Spleen (tissue), 11 donors: Measurements from ENCODE around the gene OTX2. TPM values are rescaled to one million over a fixed set of nuclear protein-coding genes. Genes with fewer than 3 reads are reported as not detected.

Experiments used
- DNase-seq: peaks from one replicate; pipeline ENCODE4 v3.0.0-alpha.2; 2020
- H3K27ac ChIP-seq, 8 donors: fragments of 200-600 bp; sonication (generic) in 7 of 8; 1 replicate in 4 of 8; 2 replicates in 4 of 8; pipeline versions ENCODE4 v1.5.0 to v1.8.0; 2016 to 2021; ENCODE audit warnings: inconsistent platforms in 4 of 8, mild to moderate bottlenecking in 4 of 8, moderate library complexity in 1 of 8
- H3K27me3 ChIP-seq, 7 donors: fragments of 200-600 bp; sonication (generic) in 6 of 7; replicated peaks in 1 of 7; 1 replicate in 4 of 7; 2 replicates in 3 of 7; pipeline versions ENCODE4 v1.5.0 to v1.8.0; 2016 to 2021; ENCODE audit warnings: inconsistent platforms in 3 of 7, mild to moderate bottlenecking in 1 of 7
- H3K36me3 ChIP-seq, 6 donors: fragments of 200-600 bp; sonication (generic) in 5 of 6; 1 replicate in 4 of 6; 2 replicates in 2 of 6; pipeline versions ENCODE4 v1.5.0 to v1.8.0; 2016 to 2021; ENCODE audit warnings: inconsistent platforms in 2 of 6
- H3K4me1 ChIP-seq, 6 donors: fragments of 200-600 bp; sonication (generic) in 5 of 6; 1 replicate in 3 of 6; 2 replicates in 3 of 6; pipeline versions ENCODE4 v1.5.0 to v1.8.0; 2016 to 2021; ENCODE audit warnings: inconsistent platforms in 3 of 6
- H3K4me3 ChIP-seq, 8 donors: fragments of 200-600 bp; sonication (generic) in 7 of 8; 1 replicate in 4 of 8; 2 replicates in 4 of 8; pipeline versions ENCODE4 v1.5.0 to v1.8.0; 2016 to 2021; ENCODE audit warnings: inconsistent platforms in 4 of 8, mild to moderate bottlenecking in 4 of 8, moderate library complexity in 2 of 8
- H3K9me3 ChIP-seq, 8 donors: fragments of 200-600 bp; sonication (generic) in 7 of 8; 1 replicate in 4 of 8; 2 replicates in 4 of 8; pipeline versions ENCODE4 v1.5.0 to v1.8.0; 2016 to 2021; ENCODE audit warnings: inconsistent platforms in 4 of 8
- POLR2A ChIP-seq, 3 donors: fragments of 450-650 bp; IDR thresholded peaks; one replicate each; pipeline ENCODE4 v1.5.1; 2017; ENCODE audit warnings: antibody characterized with exemption in 3 of 3, mild to moderate bottlenecking in 1 of 3
- POLR2AphosphoS5 ChIP-seq, 3 donors: sonication (generic); formaldehyde crosslinking; IDR thresholded peaks; one replicate each; pipeline ENCODE4 v1.5.1; 2017; ENCODE audit warnings: antibody characterized with exemption in 3 of 3
- WGBS, 5 donors: extraction: QIAGEN DNeasy Blood & Tissue Kit in 3 of 5; methylation state at CpG; one replicate each; pipeline versions ENCODE4 v1.1.5 to v1.1.7; 2013 to 2018; 5-methylcytosine and 5-hydroxymethylcytosine counted together
- intact Hi-C: fragments of 100-400 bp; cut with DNase I; formaldehyde crosslinking; loops from one replicate; pipeline ENCODE4 v1.15.0; 2023; ENCODE audit warnings: low total_unique reads
- polyA plus RNA-seq, 3 donors: library from polyadenylated mRNA; stranded (reverse); fragments of 200-250 nt; gene quantifications; one replicate each; pipeline ENCODE4 v1.2.1, GENCODE V29; 2013
- total RNA-seq, 7 donors: library from RNA; depleted of rRNA in 3 of 7; stranded (reverse); fragments of >200 nt in 3 of 7; fragmentation: NEBNext Ultra II Directional in 4 of 7; extraction: Animal tissue kit (Norgen Biotek cat#: 25700) in 4 of 7; gene quantifications; one replicate each; pipeline versions ENCODE4 v1.1.0 to v1.2.1, GENCODE V29; 2016 to 2021
- TF ChIP-seq, protein P1 (sequence below), 11 experiments: fragments of 200-600 bp in 7 of 11; fragments of 450-650 bp in 4 of 11; sonication (generic) in 4 of 11; IDR thresholded peaks in 8 of 11; conservative IDR thresholded peaks in 3 of 11; 1 replicate in 7 of 11; 2 replicates in 4 of 11; pipeline versions ENCODE4 v1.4.0 to v1.8.0; 2016 to 2021; ENCODE audit warnings: antibody characterized with exemption in 11 of 11, inconsistent platforms in 4 of 11, mild to moderate bottlenecking in 1 of 11
- donor health status: healthy with polysubstance abuse.
- donor health status: DM: no; HTN: no; CAD: no; lungs with moderate emphysema.
- donor health status: DM: no; HTN: no; CAD: no.
- donor health status: Bipolar disorder and iron deficiency.
- donor health status: healthy.
- donor health status: DM: no; HTN: no; CAD: no.
- donor health status: DM: yes; HTN: yes; CAD: no.

OTX2 gene
- total and polyA plus RNA-seq, 10 donors = not detected

DNA sequence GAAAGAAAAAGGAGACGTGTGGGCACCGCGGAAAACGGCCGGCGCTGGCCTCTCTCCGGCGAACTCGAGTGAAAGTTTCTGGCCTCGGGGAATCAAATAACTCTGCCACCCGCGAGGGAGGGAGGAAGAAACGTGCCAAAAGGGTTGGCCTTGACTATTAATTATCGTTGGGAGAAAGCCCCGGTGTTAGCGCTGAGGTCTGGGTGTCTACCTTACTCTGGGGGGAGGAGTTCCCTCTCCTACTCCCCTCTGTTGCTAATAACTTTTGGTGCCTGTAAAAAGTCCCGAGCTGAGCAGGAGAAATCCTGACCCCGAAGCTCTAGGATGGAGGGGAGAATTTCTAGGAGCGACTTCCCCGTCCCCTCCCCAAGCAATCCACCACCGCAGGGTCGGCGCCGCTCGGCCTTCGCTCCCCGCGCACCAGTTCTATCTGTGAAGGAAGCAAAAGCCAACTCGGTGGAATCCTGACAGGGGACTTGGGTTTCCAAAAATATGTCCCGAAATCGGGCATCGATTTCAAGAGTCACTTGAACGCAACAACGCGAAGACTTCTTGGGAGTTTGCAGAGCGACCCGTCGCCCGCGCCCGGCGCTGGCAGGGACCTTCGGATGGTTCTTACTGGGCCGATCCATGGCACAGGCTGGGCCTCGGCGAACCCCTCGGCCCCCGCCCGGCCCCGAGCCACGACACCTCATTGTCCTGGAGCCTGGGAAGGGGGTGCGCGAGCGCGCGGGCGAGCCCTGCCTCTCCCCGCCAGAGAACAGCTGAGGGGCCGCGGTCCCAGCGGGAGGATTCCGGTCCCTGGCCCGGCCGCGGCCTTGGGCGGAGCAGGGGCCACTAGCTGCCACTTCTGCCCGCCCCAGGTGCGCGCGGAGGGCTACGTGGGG, 1.7 kb downstream of the OTX2 start:
- Histone ChIP-seq H3K36me3 (no peaks in the 10 kb centered on the region), H3K4me1 (peaks cover 0 to 26% (median 16%) of the 10 kb centered on the region in 6 donors), H3K27ac (no peak overlapping the region), H3K27me3 (peaks cover 13 to 100% (median 98%) of the 10 kb centered on the region in 7 donors), H3K4me3 (peak overlapping the region in 5 of 8 donors; percentile 4 to 40 (median 12)), H3K9me3 (peaks cover 0 to 13% (median 0%) of the 10 kb centered on the region in 8 donors)
- intact Hi-C loops = no loop called here
- WGBS, 5 donors = 6 to 19% (median 8%) methylated on average over 69 to 71 of the region's 71 CpGs
- DNase-seq = no peak
- TF ChIP-seq POLR2AphosphoS5 (IDR thresholded peaks at IDR 0.05) (no peak), POLR2A (IDR thresholded peaks at IDR 0.05) (no peak)
- TF ChIP-seq, protein P1, sequence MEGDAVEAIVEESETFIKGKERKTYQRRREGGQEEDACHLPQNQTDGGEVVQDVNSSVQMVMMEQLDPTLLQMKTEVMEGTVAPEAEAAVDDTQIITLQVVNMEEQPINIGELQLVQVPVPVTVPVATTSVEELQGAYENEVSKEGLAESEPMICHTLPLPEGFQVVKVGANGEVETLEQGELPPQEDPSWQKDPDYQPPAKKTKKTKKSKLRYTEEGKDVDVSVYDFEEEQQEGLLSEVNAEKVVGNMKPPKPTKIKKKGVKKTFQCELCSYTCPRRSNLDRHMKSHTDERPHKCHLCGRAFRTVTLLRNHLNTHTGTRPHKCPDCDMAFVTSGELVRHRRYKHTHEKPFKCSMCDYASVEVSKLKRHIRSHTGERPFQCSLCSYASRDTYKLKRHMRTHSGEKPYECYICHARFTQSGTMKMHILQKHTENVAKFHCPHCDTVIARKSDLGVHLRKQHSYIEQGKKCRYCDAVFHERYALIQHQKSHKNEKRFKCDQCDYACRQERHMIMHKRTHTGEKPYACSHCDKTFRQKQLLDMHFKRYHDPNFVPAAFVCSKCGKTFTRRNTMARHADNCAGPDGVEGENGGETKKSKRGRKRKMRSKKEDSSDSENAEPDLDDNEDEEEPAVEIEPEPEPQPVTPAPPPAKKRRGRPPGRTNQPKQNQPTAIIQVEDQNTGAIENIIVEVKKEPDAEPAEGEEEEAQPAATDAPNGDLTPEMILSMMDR (IDR thresholded peaks at IDR 0.05 in 8 of 11, conservative IDR thresholded peaks at IDR 0.05 in 3 of 11) = no peak

DNA sequence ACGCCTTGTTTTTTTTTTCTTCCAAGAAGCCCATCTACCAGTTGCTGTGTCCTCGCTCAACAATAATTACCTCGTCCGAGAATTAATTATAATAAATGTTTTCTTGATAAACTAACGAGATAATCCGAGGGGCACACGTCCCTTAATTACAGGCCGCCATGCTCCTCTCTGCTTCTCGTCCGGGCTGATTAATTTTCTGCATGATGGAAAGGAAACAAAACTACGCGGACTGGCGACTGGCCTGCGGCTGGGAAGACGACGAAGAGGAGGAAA, 2.2 kb downstream of the OTX2 start:
- Histone ChIP-seq H3K9me3 (peaks cover 0 to 13% (median 0%) of the 10 kb centered on the region in 8 donors), H3K4me3 (peak overlapping the region in 5 of 8 donors; percentile 4 to 40 (median 12)), H3K4me1 (peaks cover 0 to 26% (median 16%) of the 10 kb centered on the region in 6 donors), H3K36me3 (no peaks in the 10 kb centered on the region), H3K27me3 (peaks cover 13 to 100% (median 98%) of the 10 kb centered on the region in 7 donors), H3K27ac (no peak overlapping the region)
- 4 to 10% (median 5%) methylated on average over 16 of the region's 16 CpGs for WGBS, 5 donors
- TF ChIP-seq POLR2AphosphoS5 (IDR thresholded peaks at IDR 0.05) = no peak
- TF ChIP-seq, protein P1 (IDR thresholded peaks at IDR 0.05 in 8 of 11, conservative IDR thresholded peaks at IDR 0.05 in 3 of 11) = no peak
- TF ChIP-seq POLR2A (IDR thresholded peaks at IDR 0.05) = no peak
- DNase-seq = no peak
- intact Hi-C loops = no loop called here

DNA sequence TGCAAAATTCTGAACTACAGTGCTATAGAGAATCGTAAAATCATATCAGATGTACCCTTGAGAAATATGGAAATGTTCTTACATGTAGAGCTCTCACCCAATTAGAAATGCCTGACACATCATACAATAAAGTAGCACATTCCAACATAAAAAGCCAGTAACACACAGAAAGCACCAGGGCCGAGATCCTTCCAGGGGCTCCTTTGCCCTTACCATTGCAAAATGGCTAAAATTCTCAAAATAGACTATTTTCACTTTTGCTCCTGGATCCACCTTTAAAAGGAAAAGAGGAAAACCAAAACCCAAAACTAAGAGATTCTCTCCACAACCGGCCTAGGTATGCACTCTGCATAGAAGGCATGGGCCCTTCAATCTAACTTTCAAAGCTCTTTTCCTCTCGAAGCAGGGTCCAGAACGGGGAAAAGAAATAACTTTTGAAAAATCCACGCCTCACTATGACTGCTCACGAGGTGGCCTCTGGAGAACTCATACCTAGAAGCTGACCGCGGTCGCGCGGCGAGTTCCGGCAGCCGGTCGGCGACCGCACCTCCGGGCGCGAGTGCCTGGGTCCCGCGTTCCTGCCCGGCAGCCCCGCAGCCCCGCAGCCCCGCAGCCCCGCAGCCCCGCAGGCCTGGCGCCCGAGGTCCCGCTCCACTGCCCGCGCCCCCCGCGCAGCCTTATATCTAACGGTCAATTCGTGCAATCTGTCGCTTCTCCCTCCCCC, 2.7 kb downstream of the OTX2 start:
- Histone ChIP-seq H3K9me3 (peaks cover 0 to 13% (median 0%) of the 10 kb centered on the region in 8 donors), H3K36me3 (no peaks in the 10 kb centered on the region), H3K27me3 (peaks cover 13 to 100% (median 98%) of the 10 kb centered on the region in 7 donors), H3K4me1 (peaks cover 0 to 26% (median 16%) of the 10 kb centered on the region in 6 donors), H3K27ac (no peak overlapping the region), H3K4me3 (peak overlapping the region in 4 of 8 donors; percentile 4 to 40 (median 8))
- DNase-seq = no peak
- intact Hi-C loops = no loop called here
- 4 to 21% (median 7%) methylated on average over 39 of the region's 39 CpGs for WGBS, 5 donors
- TF ChIP-seq, protein P1 (IDR thresholded peaks at IDR 0.05 in 8 of 11, conservative IDR thresholded peaks at IDR 0.05 in 3 of 11) = no peak
- TF ChIP-seq POLR2A (IDR thresholded peaks at IDR 0.05) (no peak), POLR2AphosphoS5 (IDR thresholded peaks at IDR 0.05) (no peak)

DNA sequence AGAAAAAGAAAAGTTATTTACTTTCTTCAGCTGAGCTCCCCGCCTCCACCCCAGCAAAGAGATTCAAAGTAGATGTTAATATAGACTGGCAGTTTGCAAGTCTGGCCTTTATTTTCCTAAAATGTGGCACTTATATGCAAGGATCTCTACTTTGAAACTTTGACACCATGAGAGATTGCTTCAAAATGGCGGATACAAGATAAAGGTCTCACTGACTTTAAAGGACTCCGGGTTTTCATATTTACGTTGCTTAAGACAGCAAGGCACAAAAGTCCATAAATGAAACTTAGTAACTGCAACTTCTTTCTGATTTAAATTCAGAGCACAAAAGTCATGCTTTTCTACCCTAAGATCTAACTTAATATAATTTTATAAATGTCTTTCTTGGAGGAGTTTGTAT, 3.5 kb downstream of the OTX2 start:
- no peaks in the 10 kb centered on the region for H3K36me3 ChIP-seq
- TF ChIP-seq, protein P1 (IDR thresholded peaks at IDR 0.05 in 8 of 11, conservative IDR thresholded peaks at IDR 0.05 in 3 of 11) = no peak
- TF ChIP-seq POLR2AphosphoS5 (IDR thresholded peaks at IDR 0.05) (no peak), POLR2A (IDR thresholded peaks at IDR 0.05) (no peak)
- H3K4me3 ChIP-seq = no peak overlapping the region
- H3K9me3 ChIP-seq = peaks cover 0 to 13% (median 0%) of the 10 kb centered on the region in 8 donors
- H3K27me3 ChIP-seq = peaks cover 13 to 100% (median 96%) of the 10 kb centered on the region in 7 donors
- H3K27ac ChIP-seq = no peak overlapping the region
- DNase-seq = no peak
- intact Hi-C loops = no loop called here
- WGBS, 5 donors = 9 to 13% (median 10%) methylated on average over 4 of the region's 4 CpGs
- peaks cover 0 to 26% (median 16%) of the 10 kb centered on the region in 6 donors for H3K4me1 ChIP-seq
